ENCODE data around the gene LIPI.
"Not testable (repeated sequence)": the region's sequence is repeated elsewhere in the genome, so short reads cannot be mapped to it uniquely, and the experiment has no call there.

LIPI gene

DNA sequence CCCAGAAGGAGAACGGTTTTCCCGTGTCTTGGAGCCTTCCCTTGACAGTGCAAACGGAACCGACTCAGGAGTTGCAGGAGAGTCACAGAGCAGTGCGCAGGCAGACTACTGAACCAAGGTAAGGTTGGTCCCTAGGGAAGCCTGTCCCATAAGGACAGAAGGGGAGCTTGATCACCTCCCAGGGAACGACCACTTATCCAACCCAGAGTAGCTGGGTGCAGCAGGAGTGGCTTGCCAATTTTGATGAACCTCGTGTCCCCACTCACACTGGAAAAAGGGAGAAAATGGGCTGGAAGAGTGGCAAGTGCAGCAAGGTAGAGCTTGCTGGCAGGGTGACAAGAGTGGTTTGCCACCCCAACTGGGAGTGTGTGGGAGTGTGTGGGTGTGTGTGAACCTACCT, 95.1 kb downstream of the LIPI start:
- DNase-seq, result no peak

GRCh38 chr21:14114251-14114650, 96.5 kb downstream of the LIPI start:
- no peak for DNase-seq

DNA sequence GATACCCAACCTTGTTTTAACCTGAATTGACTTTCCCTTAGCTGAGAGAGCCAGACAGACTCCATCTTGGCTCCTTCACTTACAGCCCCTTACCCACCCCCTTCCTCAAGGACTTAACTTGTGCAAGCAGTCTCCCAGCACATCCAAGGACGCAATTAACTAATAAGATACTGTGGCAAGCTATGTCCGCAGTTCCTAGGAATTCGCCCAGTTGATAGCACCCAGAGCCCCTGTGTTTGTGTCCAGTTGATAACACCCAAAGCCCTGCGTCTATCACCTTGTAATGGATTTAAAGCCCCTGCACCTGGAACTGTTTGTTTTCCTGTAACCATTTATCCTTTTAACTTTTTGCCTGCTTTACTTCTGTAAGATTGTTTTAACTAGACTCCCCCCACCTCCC, 106.2 kb downstream of the LIPI start:
- DNase-seq, result not testable (repeated sequence)

DNA sequence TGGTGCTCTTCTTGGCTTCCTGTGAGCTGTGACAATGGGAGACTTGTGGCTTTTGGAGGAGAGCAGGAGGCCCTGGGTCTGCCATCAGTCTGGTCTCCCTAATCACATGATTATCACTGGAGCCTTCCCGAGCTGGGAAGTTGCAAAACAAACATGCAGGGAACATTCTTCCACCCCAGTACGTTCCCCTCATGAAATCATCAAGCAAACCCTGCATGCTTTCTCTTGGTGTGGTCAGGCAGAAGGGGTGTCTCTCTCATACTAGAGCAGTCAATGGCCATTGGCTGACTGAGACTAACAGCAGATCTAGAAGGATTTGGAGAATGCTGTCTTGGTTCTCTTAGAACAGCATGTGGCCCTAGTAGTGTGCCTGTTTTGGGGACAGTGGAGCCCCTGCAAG, 111.2 kb downstream of the LIPI start:
- no peak for DNase-seq

- DNase-seq, result no peak
These were observed 112.8 kb downstream of the LIPI start for GRCh38 chr21:14097881-14098499.

GRCh38 chr21:14096577-14096976, 114.2 kb downstream of the LIPI start:
- DNase-seq, result no peak

GRCh38 chr21:14096172-14096571, 114.6 kb downstream of the LIPI start:
- no peak for DNase-seq

DNA sequence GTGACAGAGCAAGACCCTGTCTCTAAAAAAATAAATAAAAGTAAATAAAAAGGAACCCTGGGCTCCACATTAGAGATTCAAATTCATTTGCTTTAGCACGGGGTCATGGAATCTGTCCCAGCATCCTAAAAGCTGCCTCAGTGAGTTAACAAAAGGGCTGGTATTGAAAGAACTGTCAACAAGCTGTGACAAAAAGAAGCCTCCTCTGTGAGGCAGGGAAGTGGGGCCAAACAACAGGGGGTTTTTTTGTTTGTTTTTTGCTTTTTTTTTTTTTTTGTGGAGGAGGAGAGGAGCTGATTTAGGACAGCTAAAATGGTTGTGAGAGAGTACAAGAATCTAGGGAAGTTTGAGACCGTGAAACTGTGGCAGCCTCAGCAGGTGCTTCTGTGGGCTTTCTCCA, 115.7 kb downstream of the LIPI start:
- no peak for DNase-seq

DNA sequence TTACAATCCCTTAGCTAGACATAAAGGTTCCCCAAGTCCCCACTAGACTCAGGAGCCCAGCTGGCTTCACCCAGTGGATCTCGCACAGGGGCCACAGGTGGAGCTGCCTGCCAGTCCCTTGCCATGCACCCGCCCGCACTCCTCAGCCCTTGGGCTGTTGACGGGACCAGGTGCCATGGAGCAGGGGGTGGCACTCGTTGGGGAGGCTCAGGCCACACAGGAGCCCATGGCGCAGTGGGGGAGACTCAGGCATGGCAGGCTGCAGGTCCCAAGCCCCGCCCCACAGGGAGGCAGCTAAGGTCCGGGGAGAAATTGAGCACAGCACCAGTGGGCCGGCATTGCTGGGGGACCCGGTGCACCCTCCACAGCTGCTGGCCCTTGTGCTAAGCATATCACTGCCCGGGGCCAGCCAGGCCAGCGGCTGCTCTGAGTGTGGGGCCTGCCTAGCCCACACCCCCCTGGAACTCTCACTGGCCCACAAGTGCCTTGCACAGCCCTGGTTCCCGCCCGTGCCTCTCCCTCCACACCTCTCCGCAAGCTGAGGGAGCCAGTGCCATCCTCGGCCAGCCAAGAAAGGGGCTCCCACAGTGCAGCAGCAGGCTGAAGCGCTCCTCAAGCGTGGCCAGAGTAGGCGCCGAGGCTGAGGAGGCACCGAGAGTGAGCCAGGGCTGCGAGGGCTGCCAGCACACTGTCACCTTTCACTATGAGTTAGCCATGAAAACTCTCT, 117.8 kb downstream of the LIPI start:
- DNase-seq, result no peak

- not testable (repeated sequence) for DNase-seq
These were observed 120.6 kb downstream of the LIPI start for GRCh38 chr21:14090184-14090583.

DNA sequence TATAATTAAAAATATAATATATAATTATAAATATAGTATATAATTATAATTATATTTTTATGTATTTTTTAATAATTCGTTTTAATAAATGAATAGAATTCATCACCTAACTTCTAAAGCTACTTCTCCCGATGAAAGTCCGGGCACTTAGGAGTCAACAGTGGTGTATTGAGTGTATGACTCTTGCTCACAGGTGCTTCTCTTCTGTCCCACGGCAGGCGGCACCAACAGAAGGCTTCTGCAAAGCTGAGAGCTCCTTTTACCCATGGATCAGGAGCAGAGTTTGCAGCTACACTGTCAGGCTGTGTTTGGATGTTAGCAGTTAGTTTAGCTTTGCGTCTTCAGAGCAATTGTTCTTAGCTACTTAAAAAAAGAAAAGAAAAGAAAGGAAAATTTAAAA, 122.4 kb downstream of the LIPI start:
- DNase-seq, result no peak

DNA sequence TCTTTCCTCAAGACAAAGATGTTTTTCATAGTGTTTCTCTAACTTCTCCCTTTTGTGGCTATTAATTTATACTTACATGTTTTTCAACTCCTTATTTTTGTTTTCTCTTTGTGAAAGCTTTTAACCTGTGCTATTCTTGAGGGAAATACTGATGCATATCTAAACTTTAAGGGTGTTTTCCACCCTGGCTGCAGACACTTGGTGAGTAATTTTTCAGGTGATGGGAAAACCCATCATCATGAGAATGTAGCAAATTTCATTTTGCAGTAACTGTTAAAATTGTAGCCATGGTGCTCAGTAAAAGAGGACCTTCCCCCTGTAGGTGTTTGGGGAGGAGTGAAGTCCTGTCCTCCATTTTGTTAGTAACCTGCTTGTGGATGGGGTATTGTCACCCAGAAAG, 124.2 kb downstream of the LIPI start:
- no peak for DNase-seq

DNA sequence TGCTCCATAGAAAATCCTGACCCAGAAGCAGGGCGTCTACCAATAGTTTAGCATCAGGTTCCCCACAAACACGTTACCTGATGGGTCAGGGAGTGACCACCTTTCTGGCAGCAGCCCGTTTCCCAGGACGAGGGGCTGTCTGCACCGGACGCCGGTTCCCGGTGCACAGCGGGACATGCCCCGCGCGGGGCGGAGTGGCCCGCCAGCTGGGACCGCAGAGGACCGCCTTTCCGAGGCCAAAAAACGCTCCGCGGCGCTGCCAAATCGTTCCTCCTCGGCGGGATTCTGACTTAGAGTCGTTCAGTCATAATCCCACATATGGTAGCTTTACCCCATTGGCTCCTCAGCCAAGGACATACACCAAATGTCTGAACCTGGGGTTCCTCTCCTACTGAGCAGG, 126.1 kb downstream of the LIPI start:
- no peak for DNase-seq

DNA sequence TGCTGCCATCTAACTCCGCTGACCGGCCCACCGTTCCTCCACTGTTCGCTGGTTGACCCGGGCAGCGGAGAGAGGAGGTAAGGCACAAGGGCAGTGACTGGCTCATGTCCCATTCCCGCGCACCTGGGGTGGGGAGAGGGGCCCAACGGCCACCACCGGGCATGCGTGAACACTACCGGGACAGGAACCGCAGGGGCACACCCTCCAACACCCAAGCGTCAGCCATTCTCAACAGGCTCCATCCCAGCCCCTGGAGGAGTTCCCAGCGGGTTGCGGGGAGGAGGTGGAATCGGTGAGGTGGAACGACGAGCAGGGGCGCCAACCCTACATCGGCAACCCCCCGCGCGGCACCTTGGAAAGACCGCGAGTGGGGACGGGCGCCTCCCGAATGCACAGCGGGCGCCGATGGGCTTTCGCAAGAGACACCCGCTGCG, 126.7 kb downstream of the LIPI start:
- DNase-seq, result no peak

- DNase-seq, result no peak
These were observed 130.0 kb downstream of the LIPI start for GRCh38 chr21:14080764-14081096.

DNA sequence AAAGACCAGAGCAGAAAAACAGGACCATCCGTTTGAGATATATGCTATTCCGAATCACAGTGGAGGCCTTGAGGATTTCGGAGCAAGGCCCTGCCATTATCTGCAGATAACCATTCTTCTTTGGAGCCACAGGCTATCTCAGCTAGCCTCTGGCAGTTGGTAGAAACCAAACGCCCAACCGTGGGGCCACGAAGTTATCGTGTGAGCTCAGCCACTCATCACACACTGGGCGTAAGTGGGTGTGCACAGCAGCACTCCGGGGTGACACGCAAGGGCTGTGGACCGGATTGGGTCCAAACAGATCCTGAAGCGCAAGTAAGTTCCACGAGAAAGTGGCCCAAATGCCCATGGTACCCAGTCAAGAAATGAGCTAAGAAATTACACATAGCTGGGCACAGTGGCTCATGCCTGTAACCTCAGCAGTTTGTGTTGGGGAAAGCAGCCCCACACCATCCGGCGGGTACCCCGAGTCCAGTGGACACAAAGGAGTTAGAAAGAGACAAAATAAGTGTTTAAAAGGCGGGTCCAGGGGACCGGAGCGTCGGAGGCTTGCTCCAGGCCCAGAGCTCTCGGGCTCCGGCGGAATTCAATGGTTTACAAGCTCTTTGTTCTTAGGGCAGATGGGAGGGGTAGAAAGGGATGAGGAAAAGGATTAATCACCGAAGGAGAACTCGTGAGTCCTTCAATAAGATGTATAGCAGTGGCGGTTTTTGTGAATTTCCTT, 130.6 kb downstream of the LIPI start:
- DNase-seq, result no peak

- DNase-seq, result no peak
These were observed 131.9 kb downstream of the LIPI start for GRCh38 chr21:14078746-14079375.

GRCh38 chr21:14076143-14076806, 134.5 kb downstream of the LIPI start:
- DNase-seq, result no peak

DNA sequence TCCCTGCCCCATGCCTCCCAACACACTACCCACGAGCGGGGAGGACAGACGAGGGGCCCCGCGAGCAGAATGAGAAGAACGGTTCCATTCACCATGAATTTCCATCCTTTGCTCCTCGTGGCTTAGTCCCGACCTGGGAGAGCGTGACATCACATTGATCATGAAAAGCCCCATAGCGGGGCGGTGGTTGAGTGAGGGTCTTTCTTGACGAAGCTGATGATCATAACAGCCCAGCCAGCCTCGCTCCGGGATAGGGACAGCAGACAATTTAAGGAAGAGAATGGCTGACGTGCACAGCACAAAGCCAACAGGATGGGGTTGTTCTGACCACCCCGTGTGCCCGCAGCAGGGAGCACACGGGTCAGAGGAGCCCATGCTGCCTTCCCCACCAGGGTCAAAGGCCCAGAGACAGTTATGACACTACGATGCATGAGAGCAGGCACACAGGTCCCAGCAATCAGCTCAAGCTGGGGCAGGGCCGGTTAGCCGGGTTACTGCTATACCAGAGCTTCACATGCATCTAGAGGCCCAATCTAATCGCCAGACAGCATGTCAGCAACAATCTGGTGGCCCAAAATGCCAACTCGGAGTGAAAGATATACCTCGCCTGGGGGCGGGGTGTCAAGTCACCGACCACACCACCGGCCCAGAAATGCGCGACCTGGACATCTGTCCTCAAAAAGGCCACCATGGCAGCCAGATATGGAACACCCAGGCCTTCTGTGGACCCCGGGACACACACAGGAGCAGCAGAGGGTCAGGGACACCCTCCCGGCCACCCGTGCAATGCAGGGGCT, 135.2 kb downstream of the LIPI start:
- no peak for DNase-seq

- DNase-seq, result no peak
These were observed 136.6 kb downstream of the LIPI start for GRCh38 chr21:14074177-14074576.

DNA sequence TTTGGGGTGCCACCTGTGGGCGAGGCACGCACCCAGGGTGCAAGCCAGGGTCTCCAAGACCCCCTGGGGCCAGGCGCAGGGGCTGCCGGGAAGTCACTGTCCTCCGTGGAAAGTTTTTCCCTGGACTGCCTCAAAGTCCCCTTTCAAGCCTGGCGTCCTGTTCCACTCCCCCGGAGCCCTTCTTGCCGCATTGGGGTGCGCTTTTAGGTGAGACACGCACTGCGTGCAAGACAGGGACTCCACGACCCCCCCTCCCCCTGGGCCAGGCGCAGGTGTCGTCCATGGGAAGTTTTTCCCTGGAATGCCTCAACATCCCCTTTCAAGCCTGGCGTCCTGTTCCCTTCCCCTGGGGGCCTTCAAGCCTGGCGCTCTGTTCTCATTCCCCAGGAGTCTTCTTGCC, 137.1 kb downstream of the LIPI start:
- no peak for DNase-seq

GRCh38 chr21:14072761-14073535, 137.8 kb downstream of the LIPI start:
- DNase-seq, result no peak

All from GF-D8 (cell line).